Measurements from ENCODE around the gene CBX4. TPM values are rescaled to one million over a fixed set of nuclear protein-coding genes. Genes with fewer than 3 reads are reported as not detected.

Gene CBX4
- total and polyA plus RNA-seq, 10 of the 15 experiments (the other 5 are each of a cell fraction or from before 2014, with no cell fraction given) = 0.69 to 24.6 (median 4.2) TPM

- Histone ChIP-seq H4K20me1 (ENCODE audit: control insufficient read depth, insufficient read depth) (no peaks in the 10 kb centered on the region; the same call in 1 of the 2 replicates), H3K27me3 (replicated peaks in 1 of 2; ENCODE audit: control insufficient read depth in 2 of 2, insufficient read depth in 2 of 2, low read length in 1 of 2) (peaks cover 38 to 39% of the 10 kb centered on the region in 2 experiments), H3K9me3 (replicated peaks; ENCODE audit: control insufficient read depth, insufficient read depth, low read length) (no peaks in the 10 kb centered on the region), H3K4me1 (ENCODE audit: control insufficient read depth, insufficient read depth, low read length) (peaks cover 26% of the 10 kb centered on the region), H2AFZ (ENCODE audit: control insufficient read depth, low read depth, low read length) (no peak overlapping the region), H3K36me3 (ENCODE audit: control insufficient read depth in 2 of 2, insufficient read depth in 2 of 2, low read length in 1 of 2) (no peaks in the 10 kb centered on the region), H3K4me3 (no peak overlapping the region), H3K27ac (ENCODE audit: control insufficient read depth, insufficient read depth) (no peak overlapping the region), H3K9ac (ENCODE audit: control insufficient read depth, insufficient read depth, low read length) (no peak overlapping the region), H3K4me2 (ENCODE audit: control insufficient read depth, insufficient read depth) (0 out of 2 replicates have a peak overlapping the region, but pooled peaks have one; percentile 44), H3K79me2 (ENCODE audit: control insufficient read depth, insufficient read depth, low read length) (no peaks in the 10 kb centered on the region)
- TF ChIP-seq YBX1 (IDR thresholded peaks at IDR 0.05) (no peak), EZH2 (IDR thresholded peaks at IDR 0.05; ENCODE audit: borderline replicate concordance, control insufficient read depth, low read depth, low read length) (peak; percentile 90; the same call in 1 of the 2 replicates), ZNF207 (IDR thresholded peaks at IDR 0.05; ENCODE audit: borderline replicate concordance) (no peak), SUZ12 (IDR thresholded peaks at IDR 0.05; ENCODE audit: unreplicated experiment) (peak; percentile 54), USF1 (IDR thresholded peaks at IDR 0.05; ENCODE audit: borderline replicate concordance, extremely low read length, insufficient read depth, low read depth, low read length) (peak; percentile 2), PAX5 (IDR thresholded peaks at IDR 0.05; ENCODE audit: borderline replicate concordance, low read depth, low read length) (no peak)
- TF ChIP-seq, protein P1, sequence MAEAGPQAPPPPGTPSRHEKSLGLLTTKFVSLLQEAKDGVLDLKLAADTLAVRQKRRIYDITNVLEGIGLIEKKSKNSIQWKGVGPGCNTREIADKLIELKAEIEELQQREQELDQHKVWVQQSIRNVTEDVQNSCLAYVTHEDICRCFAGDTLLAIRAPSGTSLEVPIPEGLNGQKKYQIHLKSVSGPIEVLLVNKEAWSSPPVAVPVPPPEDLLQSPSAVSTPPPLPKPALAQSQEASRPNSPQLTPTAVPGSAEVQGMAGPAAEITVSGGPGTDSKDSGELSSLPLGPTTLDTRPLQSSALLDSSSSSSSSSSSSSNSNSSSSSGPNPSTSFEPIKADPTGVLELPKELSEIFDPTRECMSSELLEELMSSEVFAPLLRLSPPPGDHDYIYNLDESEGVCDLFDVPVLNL (IDR thresholded peaks at IDR 0.05; ENCODE audit: low read depth, low read length) = no peak
- BruUV-seq (replicated peaks) = no TSS peak
- DNase-seq (ENCODE audit: low read depth, low spot score) (no peak), ATAC-seq (no peak), FAIRE-seq (no peak)
- ChIA-PET RAD21 (ENCODE audit: unreplicated experiment) (interaction anchor here (0.8 kb wide), 1 partner anchor 17 kb away, joined by 4 read pairs; the partner anchor contains the start of gene CBX8), CTCF (no interaction called here), SMC1A (ENCODE audit: uncharacterized antibody, unreplicated experiment) (no interaction called here), POLR2A (interaction anchor here (0.7 kb wide), 1 partner anchor 17 kb away, joined by 4 read pairs; the partner anchor contains the start of gene CBX8)
- in situ Hi-C loops (cut with MboI) = no loop called here
- WGBS (ENCODE audit: insufficient coverage, insufficient replicate concordance, low lambda C conversion rate, missing lambda C conversion rate) = 8% methylated on average over 33 of the region's 43 CpGs
- intact Hi-C loops (cut with micrococcal nuclease; ENCODE audit: unreplicated experiment) = no loop called here
Measured at GRCh38 chr17:79814127-79814973, 24.9 kb downstream of the CBX4 start.
